ENCODE measurements around the gene CHPF. TPM values are rescaled to one million over a fixed set of nuclear protein-coding genes. Genes with fewer than 3 reads are reported as not detected.

The CHPF gene
- total RNA-seq, 2 experiments from 2014 or later, result 36.4 to 36.8 TPM

- CTCF ChIA-PET, result interaction anchor here (0.9 to 2.0 kb wide), 5 partner anchors 8 to 120 kb away, joined by 4 to 6 read pairs (median 4); partner anchors contain the start of gene CHPF
- POLR2A ChIA-PET, result no interaction called here
Measured at GRCh38 chr2:219522111-219523030, 21.2 kb downstream of the CHPF start.

GRCh38 chr2:219521066-219521880 lies 22.3 kb downstream of the CHPF start:
- POLR2A ChIA-PET, result no interaction called here

DNA sequence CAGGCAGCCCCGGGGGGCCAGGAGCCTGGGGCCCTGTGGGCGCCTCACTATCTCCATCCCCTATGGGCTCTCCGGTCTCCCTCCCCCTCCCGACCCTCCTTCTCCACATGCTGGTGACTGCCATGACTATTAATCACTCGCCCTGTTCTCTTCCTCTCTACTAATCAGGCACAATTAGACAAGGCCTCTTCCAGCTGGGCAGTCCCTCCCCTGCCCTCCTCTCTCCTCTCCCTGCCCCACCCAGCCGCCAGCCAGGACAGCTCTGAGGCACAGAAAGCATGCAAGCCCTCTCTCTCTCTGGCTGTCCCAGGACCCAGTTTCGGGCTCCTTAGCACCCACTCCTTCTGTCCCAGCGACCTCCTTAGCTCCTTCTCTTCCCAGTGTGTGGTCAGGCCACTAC lies 23.5 kb downstream of the CHPF start:
- POLR2A ChIA-PET, result no interaction called here

More at GRCh38 chr2:219521066-219521880, 22.3 kb downstream of the CHPF start:
- CTCF ChIA-PET, result interaction anchor here (0.6 to 1.7 kb wide), 5 partner anchors 8 to 581 kb away, joined by 3 to 10 read pairs (median 4); no protein-coding TSS in a partner anchor

GRCh38 chr2:219519526-219519916 lies 24.1 kb downstream of the CHPF start:
- ChIA-PET POLR2A (no interaction called here), CTCF (interaction anchor here (0.6 to 1.3 kb wide), 2 partner anchors 10 to 45 kb away, joined by 3 read pairs; no protein-coding TSS in a partner anchor)

More for the DNA sequence above, 23.5 kb downstream of the CHPF start:
- CTCF ChIA-PET, result interaction anchor here (1.4 to 1.7 kb wide), 3 partner anchors 9 to 118 kb away, joined by 4 to 10 read pairs (median 6); no protein-coding TSS in a partner anchor

DNA sequence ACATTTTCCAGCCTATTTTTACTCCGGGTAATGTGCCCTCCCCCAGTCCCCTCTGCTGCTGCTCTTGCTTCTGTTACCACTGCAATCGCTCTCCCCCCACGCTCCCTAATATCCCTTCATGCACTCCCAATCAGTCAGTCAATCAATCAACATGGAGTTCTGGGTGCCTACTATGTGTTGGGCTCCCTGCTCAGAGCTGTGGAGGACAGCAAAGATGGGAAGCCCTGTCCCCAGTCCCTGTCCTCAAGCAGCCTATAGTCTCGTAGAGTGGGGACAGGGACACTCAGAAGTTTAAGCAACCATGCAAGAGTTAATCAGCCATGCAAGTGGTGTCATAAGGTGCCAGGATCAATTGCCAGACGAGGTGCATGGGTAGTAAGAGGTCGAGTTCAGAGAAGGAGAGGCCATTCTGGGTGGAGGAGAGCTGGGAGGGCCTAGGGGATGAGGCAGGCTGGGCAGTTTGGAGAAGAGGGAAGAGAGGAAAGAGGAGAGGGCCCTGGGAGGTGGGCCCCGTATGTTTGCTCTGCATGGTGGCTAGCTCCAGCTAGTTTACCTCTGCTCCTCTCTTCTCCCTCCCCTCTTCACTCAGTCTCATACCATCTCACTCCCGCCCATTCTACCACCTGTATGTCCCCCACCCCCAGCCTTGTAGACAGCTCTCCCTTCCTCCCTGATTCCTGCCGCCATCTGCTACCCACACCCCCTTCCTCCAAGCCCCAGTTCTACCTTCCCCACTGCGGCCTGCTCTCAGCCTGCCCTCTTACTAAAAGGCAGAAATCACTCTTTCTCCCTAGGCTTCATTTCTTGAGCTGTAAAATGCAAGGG lies 25.4 kb downstream of the CHPF start:
- CTCF ChIA-PET, result interaction anchor here (0.9 to 2.0 kb wide), 7 partner anchors 8 to 55 kb away, joined by 3 to 7 read pairs (median 3); a partner anchor contains a TSS
- POLR2A ChIA-PET, result no interaction called here

DNA sequence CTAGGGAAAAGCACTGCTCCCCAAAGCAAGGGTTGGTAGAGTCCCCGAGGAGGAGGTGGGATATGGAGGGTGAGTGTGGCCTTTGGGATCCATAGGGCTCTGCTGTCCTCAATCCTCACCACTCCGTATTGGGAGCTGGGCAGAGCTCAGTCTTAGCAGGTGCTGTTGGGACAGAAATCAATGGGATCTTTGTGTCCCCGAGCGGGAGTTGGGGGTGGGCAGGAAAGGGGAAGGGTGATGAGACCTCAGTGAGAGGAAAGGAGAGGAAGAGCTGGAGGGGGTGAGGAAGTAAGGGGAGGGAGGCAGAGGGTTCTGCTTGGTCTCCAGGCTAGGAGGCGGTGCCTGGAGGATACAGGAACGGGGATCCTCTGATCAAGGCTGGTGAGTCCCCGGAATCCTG lies 26.7 kb downstream of the CHPF start:
- ChIA-PET CTCF (interaction anchor here (0.7 to 2.0 kb wide), 2 partner anchors 13 to 76 kb away, joined by 3 to 5 read pairs; no protein-coding TSS in a partner anchor), POLR2A (no interaction called here)

GRCh38 chr2:219515874-219516629 lies 27.6 kb downstream of the CHPF start:
- CTCF ChIA-PET, result interaction anchor here (0.7 to 0.8 kb wide), 2 partner anchors 76 to 114 kb away, joined by 3 read pairs; no protein-coding TSS in a partner anchor
- POLR2A ChIA-PET, result no interaction called here

DNA sequence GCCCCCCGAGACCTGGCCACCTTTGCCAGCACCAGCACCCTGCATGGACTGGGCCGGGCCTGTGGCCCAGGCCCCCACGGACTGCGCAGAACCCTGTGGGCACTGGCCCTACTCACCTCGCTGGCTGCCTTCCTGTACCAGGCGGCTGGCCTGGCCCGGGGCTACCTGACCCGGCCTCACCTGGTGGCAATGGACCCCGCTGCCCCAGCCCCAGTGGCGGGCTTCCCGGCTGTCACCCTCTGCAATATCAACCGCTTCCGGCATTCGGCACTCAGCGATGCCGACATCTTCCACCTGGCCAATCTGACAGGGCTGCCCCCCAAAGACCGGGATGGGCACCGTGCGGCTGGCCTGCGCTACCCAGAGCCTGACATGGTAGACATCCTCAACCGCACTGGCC lies 28.8 kb downstream of the CHPF start:
- ChIA-PET POLR2A (no interaction called here), CTCF (interaction anchor here (0.8 kb wide), 2 partner anchors 55 to 113 kb away, joined by 3 read pairs; no protein-coding TSS in a partner anchor)

DNA sequence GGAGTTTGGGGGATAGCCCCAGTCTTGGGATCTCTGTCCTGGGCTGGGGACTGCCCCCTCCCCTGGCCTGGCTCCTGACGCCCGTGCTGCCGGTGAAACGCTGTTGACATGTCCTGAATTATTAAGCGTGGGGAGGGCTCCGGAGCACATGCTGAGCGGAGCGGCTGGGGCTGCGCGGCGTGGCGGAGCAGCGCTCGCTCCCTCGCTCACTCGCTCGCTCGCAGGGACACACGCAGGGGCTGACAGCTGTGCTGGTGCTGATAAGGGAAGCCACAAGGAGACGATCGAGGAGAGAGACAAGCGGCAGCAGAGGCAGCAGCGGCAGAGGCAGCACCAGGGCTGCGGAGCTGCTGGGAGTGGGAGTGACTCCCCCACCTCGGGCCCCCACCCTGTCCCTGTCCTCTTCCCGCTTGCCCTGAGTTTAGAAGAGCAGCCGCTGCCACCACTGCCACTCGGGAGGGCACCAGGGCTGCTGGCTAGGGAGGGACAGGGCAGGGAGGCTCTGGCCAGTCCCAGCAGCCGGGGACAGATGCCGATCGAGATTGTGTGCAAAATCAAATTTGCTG lies 29.3 kb downstream of the CHPF start, which contains the start of gene ASIC4:
TSS of gene ASIC4 (plus strand) at position 287 of the 566 bp plus-strand sequence. CDS start at position 530, 243 bp downstream.
- POLR2A ChIA-PET, result no interaction called here
- CTCF ChIA-PET, result no interaction called here

DNA sequence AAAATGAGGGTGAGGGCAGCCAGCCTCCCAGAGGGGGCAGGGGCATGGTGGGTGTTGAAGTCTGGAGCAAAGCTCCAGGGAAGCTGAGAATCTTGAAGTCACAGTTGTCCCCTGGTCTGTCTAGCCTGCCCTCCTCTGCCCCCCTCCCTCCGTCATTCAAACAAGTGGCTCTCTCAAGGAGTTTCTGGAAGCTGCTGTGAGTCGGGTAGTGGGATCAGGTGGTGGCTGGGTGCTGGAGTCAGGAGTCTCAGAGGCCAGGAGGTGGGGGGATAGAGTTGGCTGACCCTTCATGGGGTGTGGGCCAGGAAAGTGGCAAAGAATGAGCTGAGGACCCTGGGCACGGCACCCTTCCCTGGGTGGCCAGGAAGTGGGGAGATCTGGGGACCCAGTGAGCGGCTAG lies 29.8 kb downstream of the CHPF start:
- CTCF ChIA-PET, result no interaction called here
- POLR2A ChIA-PET, result no interaction called here

DNA sequence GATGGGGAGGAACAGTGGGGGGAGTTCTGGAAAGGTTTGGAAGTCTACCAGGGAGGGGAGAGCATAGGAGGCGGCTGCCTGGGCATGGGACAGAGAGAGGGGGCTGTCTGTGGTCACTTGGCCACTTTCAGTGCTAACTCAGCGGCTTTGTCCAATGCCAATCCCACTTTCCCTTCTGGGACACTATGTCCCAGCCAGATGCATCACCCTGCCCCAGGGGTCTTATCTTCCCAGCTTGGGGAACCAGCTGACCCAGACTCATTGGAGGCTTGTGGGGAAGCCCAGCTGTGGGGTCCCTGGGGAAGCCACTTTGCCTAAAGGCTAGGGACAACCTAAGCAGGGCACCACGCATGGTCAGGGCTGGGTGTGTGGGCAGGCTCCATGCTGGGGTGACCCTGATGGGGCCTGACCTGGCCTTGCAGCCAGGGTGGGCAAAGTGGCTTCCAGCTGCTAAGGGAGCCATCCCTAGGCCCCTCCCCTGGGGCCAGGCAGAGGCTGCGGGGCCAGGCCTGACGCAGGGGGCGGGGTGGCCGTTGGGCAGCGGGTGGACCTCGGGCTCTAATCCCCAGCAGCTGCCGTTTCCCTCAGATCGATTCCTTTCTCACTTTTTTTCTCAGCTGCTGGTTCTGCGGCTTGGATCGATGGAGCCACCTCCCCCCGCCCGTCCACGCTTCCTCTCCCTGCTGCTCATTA lies 30.9 kb downstream of the CHPF start:
- ChIA-PET POLR2A (no interaction called here), CTCF (interaction anchor here (2.2 kb wide), 1 partner anchor 36 kb away, joined by 4 read pairs; no protein-coding TSS in a partner anchor)

DNA sequence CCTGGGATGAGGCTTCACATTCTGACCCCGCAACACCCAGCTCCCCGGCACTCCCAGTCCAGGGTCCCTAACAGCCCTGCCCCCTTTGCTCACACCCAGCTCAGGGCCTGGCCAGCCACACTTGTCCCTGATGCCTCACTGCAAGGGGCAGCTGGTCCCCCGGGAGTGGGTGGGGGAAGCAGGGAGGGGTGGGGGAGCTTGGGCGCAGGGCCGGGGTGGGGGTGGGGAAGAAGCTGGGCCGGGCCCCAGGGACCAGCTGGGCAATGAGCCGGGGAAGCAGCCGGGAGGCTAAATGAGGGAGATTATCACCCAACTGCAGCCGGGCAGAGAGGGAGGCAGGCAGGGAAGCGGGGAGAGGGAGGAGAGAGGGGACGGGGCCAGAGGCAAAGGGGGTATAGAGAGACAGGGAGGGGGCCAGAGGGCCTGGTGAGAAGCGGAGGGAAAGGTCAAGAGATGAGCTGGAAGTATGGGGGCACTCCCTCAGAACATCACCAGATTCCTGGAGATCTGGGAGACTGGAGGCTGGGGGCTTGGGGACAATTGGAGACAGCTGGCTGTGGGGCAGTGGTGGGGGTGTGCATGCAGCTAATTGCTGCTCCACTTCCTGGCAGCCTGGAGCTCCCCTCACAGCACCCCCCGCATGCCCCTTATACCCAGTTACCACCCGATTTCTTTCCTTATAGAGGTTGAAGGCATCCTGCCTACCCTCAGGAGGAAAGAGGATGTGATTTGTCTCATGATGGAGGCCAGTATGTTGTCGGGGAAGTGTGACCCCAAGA lies 31.9 kb downstream of the CHPF start:
- POLR2A ChIA-PET, result no interaction called here
- CTCF ChIA-PET, result interaction anchor here (1.5 to 2.2 kb wide), 2 partner anchors 16 to 35 kb away, joined by 4 to 5 read pairs; a partner anchor contains a TSS

GRCh38 chr2:219510512-219511135 lies 33.0 kb downstream of the CHPF start:
- ChIA-PET POLR2A (no interaction called here), CTCF (interaction anchor here (0.6 to 3.4 kb wide), 10 partner anchors 12 to 1361 kb away, joined by 3 to 26 read pairs (median 3); partner anchors contain the start of gene GMPPA)

- CTCF ChIA-PET, result interaction anchor here (0.6 to 3.4 kb wide), 13 partner anchors 9 to 1360 kb away, joined by 3 to 26 read pairs (median 3); partner anchors contain the start of gene GMPPA
- POLR2A ChIA-PET, result interaction anchor here (1.5 kb wide), 1 partner anchor 11 kb away, joined by 6 read pairs; the partner anchor contains the start of gene GMPPA
Measured at GRCh38 chr2:219509780-219510511, 33.7 kb downstream of the CHPF start.

Measured in activated CD8-positive, alpha-beta memory T cell treated with anti-CD3 and anti-CD28 coated beads for 36 hours (primary cell).